ENCODE measurements around the gene HDAC4. TPM values are rescaled to one million over a fixed set of nuclear protein-coding genes. Genes with fewer than 3 reads are reported as not detected.

HDAC4 gene
- total RNA-seq, 1 experiment from 2014 or later: 47.6 TPM

GRCh38 chr2:239180526-239181073, 220.2 kb downstream of the HDAC4 start (continued):
- no peak for TF ChIP-seq TCF7L2 (IDR thresholded peaks at IDR 0.05; ENCODE audit: borderline replicate concordance, extremely low read depth, insufficient read depth, insufficient read length)
- TF ChIP-seq, protein P1, sequence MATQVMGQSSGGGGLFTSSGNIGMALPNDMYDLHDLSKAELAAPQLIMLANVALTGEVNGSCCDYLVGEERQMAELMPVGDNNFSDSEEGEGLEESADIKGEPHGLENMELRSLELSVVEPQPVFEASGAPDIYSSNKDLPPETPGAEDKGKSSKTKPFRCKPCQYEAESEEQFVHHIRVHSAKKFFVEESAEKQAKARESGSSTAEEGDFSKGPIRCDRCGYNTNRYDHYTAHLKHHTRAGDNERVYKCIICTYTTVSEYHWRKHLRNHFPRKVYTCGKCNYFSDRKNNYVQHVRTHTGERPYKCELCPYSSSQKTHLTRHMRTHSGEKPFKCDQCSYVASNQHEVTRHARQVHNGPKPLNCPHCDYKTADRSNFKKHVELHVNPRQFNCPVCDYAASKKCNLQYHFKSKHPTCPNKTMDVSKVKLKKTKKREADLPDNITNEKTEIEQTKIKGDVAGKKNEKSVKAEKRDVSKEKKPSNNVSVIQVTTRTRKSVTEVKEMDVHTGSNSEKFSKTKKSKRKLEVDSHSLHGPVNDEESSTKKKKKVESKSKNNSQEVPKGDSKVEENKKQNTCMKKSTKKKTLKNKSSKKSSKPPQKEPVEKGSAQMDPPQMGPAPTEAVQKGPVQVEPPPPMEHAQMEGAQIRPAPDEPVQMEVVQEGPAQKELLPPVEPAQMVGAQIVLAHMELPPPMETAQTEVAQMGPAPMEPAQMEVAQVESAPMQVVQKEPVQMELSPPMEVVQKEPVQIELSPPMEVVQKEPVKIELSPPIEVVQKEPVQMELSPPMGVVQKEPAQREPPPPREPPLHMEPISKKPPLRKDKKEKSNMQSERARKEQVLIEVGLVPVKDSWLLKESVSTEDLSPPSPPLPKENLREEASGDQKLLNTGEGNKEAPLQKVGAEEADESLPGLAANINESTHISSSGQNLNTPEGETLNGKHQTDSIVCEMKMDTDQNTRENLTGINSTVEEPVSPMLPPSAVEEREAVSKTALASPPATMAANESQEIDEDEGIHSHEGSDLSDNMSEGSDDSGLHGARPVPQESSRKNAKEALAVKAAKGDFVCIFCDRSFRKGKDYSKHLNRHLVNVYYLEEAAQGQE (IDR thresholded peaks at IDR 0.05; ENCODE audit: low read depth): no peak
- TF ChIP-seq YY1 (IDR thresholded peaks at IDR 0.05; ENCODE audit: extremely low read depth, insufficient replicate concordance, low read depth, low read length): no peak
- TF ChIP-seq SIN3A (IDR thresholded peaks at IDR 0.05; ENCODE audit: low read depth): no peak
- no peak for TF ChIP-seq RAD21 (IDR thresholded peaks at IDR 0.05; ENCODE audit: low read depth)
- no peak for TF ChIP-seq EZH2phosphoT487 (IDR thresholded peaks at IDR 0.05; ENCODE audit: borderline replicate concordance)
- no peak for TF ChIP-seq EGR1 (IDR thresholded peaks at IDR 0.05; ENCODE audit: low read depth)
- TF ChIP-seq CBX3 (IDR thresholded peaks at IDR 0.05; ENCODE audit: low read depth): no peak
- TF ChIP-seq, protein P2, sequence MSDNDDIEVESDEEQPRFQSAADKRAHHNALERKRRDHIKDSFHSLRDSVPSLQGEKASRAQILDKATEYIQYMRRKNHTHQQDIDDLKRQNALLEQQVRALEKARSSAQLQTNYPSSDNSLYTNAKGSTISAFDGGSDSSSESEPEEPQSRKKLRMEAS (IDR thresholded peaks at IDR 0.05): no peak
- TF ChIP-seq SRF (IDR thresholded peaks at IDR 0.05; ENCODE audit: low read depth): no peak
- TF ChIP-seq ELF1 (IDR thresholded peaks at IDR 0.05; ENCODE audit: borderline replicate concordance, low read depth): no peak

DNA sequence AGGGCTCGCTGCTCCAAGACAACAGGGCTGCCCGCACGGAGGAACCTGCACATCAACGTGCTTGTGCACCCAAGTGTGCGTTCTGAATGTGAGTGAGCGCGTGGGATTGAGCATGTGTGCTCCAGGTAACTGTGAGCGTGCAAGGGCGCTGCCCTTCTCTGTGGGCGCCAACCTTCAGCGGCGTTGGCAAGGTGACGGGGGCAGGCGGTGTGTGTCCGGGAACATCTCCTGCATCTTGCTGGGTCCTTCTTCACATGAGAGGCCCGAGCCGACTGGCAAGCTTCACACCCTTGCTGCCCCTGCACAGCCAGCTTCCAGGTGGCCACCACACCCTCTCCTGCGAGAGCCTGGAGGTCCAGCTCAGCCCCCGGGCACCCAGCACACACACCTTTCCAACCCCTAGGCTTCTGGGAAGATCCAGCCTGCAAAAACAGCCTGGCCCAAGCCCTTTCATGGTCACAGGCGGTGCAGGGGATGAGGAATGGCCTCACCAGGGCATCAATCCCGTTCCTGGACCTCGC, 220.9 kb downstream of the HDAC4 start:
- CTCF ChIA-PET: no interaction called here
- ATAC-seq (no peak), DNase-seq (ENCODE audit: low read depth, low spot score) (no peak)
- Histone ChIP-seq H3K36me3 (ENCODE audit: control insufficient read depth in 1 of 2, insufficient read depth in 2 of 2, low read length in 2 of 2) (peaks cover 0 to 8% of the 10 kb centered on the region in 2 experiments; a peak in 2 of 4 replicates), H3K4me1 (ENCODE audit: control insufficient read depth in 1 of 2, insufficient read depth in 2 of 2, low read length in 2 of 2) (no peaks in the 10 kb centered on the region), H4K20me1 (ENCODE audit: insufficient read depth) (no peaks in the 10 kb centered on the region), H3K9me3 (ENCODE audit: control insufficient read depth in 1 of 2, insufficient read depth in 1 of 2, low read depth in 1 of 2, low read length in 2 of 2) (no peaks in the 10 kb centered on the region), H2AFZ (ENCODE audit: low read depth, low read length, poor library complexity, severe bottlenecking) (no peak overlapping the region), H3K27ac (ENCODE audit: low read depth, low read length) (no peak overlapping the region), H3K4me2 (ENCODE audit: low read length) (no peak overlapping the region), H3K9me2 (ENCODE audit: insufficient read depth) (no peaks in the 10 kb centered on the region), H3K79me2 (ENCODE audit: insufficient read depth, low read length) (no peaks in the 10 kb centered on the region), H3K27me3 (ENCODE audit: insufficient read depth, low read length) (no peaks in the 10 kb centered on the region), H3K9ac (ENCODE audit: low read length) (no peak overlapping the region), H3K4me3 (replicated peaks in 1 of 2; ENCODE audit: low read depth in 1 of 2, low read length in 2 of 2) (no peak overlapping the region)
- TF ChIP-seq ZNF274 (IDR thresholded peaks at IDR 0.05; ENCODE audit: low read depth, low read length) (no peak), FOSL1 (IDR thresholded peaks at IDR 0.05; ENCODE audit: low read depth) (no peak), CBX3 (IDR thresholded peaks at IDR 0.05; ENCODE audit: low read depth) (no peak)
- TF ChIP-seq, protein P2 (IDR thresholded peaks at IDR 0.05): no peak
- BruUV-seq (replicated peaks): no TSS peak
- RAD21 ChIA-PET (ENCODE audit: low non-redundant PET in 1 of 2, low total read pairs in 2 of 2, uncharacterized antibody in 2 of 2, unreplicated experiment in 2 of 2): no interaction called here
- intact Hi-C loops (cut with micrococcal nuclease): no loop called here
- POLR2A ChIA-PET: no interaction called here
